PFSK-1 (cell line): ENCODE data around the gene KANSL1L.

ENCODE experiments used
- FOXP2 ChIP-seq: optimal IDR thresholded peaks from 2 replicates; pipeline ENCODE3; 2011; ENCODE audit warnings: borderline replicate concordance, control low read depth, inconsistent platforms; ENCODE audit not compliant: insufficient read depth; ENCODE audit errors: extremely low read length, extremely low read depth
- POLR2AphosphoS5 ChIP-seq: IDR thresholded peaks from 2 replicates; pipeline ENCODE4 v1.6.1; 2012; ENCODE audit warnings: low read depth, mild to moderate bottlenecking, control low read depth, low read length, moderate library complexity
- SIN3A ChIP-seq: IDR thresholded peaks from 2 replicates; pipeline ENCODE4 v1.6.1; 2012; ENCODE audit warnings: mild to moderate bottlenecking, low read length, moderate library complexity, borderline replicate concordance; ENCODE audit not compliant: insufficient read depth
- TAF1 ChIP-seq: IDR thresholded peaks from 2 replicates; pipeline ENCODE4 v1.6.1; 2012; ENCODE audit warnings: low read length, control low read depth, borderline replicate concordance; ENCODE audit not compliant: insufficient read depth
- TF ChIP-seq, protein P1 (sequence below), 2 experiments: IDR thresholded peaks; 2 replicates each; pipeline versions ENCODE4 v1.6.1 to v1.8.0; 2011 to 2012; ENCODE audit warnings: low read depth in 2 of 2, low read length in 2 of 2, control low read depth in 1 of 2, inconsistent platforms in 1 of 2, mild to moderate bottlenecking in 1 of 2, moderate library complexity in 1 of 2; ENCODE audit not compliant: insufficient read depth in 1 of 2

The KANSL1L gene

DNA sequence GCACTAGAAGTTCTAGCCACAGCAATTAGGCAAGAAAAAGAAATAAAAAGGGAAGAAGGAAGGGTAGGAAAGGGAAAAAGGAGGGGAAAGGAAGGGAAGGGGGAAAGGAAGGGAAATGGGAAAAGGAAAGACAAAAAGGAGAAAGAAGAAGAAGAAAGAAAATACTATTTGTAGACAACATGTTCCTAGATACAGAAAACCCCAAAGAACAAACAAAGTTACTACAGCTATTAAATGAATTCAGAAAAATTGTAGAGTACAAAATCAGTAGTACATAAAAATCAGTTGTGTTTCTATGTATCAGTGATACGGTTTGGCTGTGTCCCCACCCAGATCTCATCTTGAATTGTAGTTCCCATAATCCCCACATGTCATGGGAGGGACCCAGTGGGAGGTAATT lies 116.5 kb downstream of the KANSL1L start:
- TF ChIP-seq, protein P1, sequence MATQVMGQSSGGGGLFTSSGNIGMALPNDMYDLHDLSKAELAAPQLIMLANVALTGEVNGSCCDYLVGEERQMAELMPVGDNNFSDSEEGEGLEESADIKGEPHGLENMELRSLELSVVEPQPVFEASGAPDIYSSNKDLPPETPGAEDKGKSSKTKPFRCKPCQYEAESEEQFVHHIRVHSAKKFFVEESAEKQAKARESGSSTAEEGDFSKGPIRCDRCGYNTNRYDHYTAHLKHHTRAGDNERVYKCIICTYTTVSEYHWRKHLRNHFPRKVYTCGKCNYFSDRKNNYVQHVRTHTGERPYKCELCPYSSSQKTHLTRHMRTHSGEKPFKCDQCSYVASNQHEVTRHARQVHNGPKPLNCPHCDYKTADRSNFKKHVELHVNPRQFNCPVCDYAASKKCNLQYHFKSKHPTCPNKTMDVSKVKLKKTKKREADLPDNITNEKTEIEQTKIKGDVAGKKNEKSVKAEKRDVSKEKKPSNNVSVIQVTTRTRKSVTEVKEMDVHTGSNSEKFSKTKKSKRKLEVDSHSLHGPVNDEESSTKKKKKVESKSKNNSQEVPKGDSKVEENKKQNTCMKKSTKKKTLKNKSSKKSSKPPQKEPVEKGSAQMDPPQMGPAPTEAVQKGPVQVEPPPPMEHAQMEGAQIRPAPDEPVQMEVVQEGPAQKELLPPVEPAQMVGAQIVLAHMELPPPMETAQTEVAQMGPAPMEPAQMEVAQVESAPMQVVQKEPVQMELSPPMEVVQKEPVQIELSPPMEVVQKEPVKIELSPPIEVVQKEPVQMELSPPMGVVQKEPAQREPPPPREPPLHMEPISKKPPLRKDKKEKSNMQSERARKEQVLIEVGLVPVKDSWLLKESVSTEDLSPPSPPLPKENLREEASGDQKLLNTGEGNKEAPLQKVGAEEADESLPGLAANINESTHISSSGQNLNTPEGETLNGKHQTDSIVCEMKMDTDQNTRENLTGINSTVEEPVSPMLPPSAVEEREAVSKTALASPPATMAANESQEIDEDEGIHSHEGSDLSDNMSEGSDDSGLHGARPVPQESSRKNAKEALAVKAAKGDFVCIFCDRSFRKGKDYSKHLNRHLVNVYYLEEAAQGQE (IDR thresholded peaks at IDR 0.05; ENCODE audit: insufficient read depth in 1 of 2, low read depth in 2 of 2, low read length in 2 of 2), result no peak
- no peak for TF ChIP-seq POLR2AphosphoS5
- no peak for TF ChIP-seq TAF1
- no peak for TF ChIP-seq FOXP2
- no peak for TF ChIP-seq SIN3A

DNA sequence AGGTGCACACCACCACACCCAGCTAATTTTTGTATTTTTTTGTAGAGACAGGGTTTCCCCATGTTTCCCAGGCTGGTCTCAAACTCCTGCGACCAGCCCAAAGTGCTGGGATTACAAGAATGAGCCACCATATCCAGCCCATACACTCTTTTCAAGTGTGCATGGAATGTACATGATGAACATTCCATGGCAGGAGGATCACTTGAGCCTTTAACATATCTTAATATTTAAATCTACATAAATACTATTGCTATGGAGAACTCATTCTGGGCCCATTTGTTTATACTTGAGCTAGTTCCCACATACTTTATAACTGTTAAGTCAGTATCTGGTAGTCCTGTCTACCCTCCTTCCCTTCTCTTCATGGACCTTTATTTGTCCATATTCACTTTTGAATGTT lies 120.3 kb downstream of the KANSL1L start:
- TF ChIP-seq SIN3A (no peak), POLR2AphosphoS5 (no peak), FOXP2 (no peak), TAF1 (no peak)
- TF ChIP-seq, protein P1 (IDR thresholded peaks at IDR 0.05; ENCODE audit: insufficient read depth in 1 of 2, low read depth in 2 of 2, low read length in 2 of 2), result no peak

DNA sequence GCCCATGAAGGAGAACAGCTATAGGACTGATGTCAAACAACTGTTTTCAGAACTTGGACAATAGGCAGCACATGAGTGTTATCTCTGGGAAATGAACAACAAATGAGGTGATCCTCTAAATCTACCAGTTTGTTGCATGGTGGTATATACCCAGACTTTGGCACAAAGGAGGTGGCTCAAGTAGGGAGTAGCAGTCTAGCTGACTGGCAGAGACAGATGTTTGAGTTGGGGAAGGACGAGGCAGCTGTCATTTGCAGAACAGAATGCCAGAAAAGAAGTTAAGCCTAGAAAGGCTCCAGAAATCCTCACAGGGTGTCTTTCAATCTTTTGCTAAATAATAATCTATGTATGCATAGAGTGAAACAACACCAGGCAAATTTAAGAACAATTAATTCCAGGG lies 121.4 kb downstream of the KANSL1L start:
- TF ChIP-seq FOXP2 (no peak), SIN3A (no peak), POLR2AphosphoS5 (no peak)
- TF ChIP-seq, protein P1 (IDR thresholded peaks at IDR 0.05; ENCODE audit: insufficient read depth in 1 of 2, low read depth in 2 of 2, low read length in 2 of 2), result no peak

DNA sequence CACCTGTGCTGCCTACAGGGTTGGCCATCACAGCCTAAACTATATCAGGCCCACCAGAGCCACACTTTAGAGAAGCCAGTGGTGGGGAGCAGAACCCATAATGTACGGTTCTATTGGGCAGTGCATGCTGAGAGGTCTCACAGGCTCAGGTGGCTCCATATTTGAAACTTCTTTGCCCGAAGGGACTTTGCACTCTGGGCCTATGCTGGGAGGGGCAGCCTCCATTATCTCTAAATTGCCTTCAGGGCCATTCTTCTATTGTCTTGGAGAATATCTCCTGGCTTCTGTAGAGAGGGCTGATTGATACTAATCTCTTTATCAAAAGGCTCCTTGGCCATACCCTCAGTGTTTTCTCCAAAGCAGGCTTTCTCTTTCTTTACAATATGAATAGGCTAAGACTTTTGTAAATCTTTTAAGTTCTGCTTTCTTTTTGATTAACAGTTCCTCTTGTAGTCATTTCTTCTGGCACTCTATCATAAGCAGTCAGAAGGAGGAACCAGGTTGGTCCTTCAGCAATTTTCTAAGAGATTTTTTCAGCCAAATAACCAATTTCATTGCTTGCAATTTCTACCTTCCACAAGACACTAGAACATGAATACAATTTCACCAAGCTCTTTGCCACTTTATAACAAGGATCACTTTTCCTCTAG lies 124.2 kb downstream of the KANSL1L start:
- TF ChIP-seq SIN3A (no peak), POLR2AphosphoS5 (no peak), FOXP2 (no peak), TAF1 (no peak)
- TF ChIP-seq, protein P1 (IDR thresholded peaks at IDR 0.05; ENCODE audit: insufficient read depth in 1 of 2, low read depth in 2 of 2, low read length in 2 of 2), result no peak

DNA sequence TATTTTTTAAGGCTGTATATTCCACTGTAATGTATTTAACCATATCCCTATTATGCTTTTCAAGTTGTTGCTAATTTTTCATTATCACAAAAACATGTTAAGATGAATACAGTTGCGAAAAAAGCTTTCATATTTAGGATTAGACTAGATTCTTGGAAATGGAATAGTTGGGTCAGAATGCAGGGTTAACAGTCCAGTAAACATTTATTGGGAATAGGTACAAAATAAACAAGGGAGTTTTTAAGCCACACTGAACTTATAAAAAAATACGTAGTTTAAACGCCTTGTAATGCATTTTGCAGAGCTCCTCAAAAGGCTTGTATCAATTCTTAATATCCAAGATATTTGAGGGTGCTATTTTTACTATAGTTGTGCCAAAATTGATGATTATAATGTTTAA lies 133.1 kb downstream of the KANSL1L start:
- TF ChIP-seq, protein P1 (IDR thresholded peaks at IDR 0.05; ENCODE audit: insufficient read depth in 1 of 2, low read depth in 2 of 2, low read length in 2 of 2), result no peak
- TF ChIP-seq SIN3A, result no peak
- no peak for TF ChIP-seq TAF1
- no peak for TF ChIP-seq POLR2AphosphoS5
- no peak for TF ChIP-seq FOXP2
